ENCODE measurements around the gene TUBGCP5.

GRCh38 chr15:22956257-22956977 is 83.0 kb downstream of the TUBGCP5 start:
- TF ChIP-seq CTCF (conservative IDR thresholded peaks at IDR 0.05; ENCODE audit: low read depth, low read length) (no peak), EZH2 (IDR thresholded peaks at IDR 0.05; ENCODE audit: borderline replicate concordance, low read depth, low read length, poor library complexity, severe bottlenecking) (no peak)
